Hippocampal formation (tissue), 2 donors: ENCODE measurements around the gene GAS5.

ENCODE experiments used
- DNase-seq, 2 donors: peaks; one replicate each; lab custom pipeline; 2025; lab: John Stamatoyannopoulos, UW

The GAS5 gene

DNA sequence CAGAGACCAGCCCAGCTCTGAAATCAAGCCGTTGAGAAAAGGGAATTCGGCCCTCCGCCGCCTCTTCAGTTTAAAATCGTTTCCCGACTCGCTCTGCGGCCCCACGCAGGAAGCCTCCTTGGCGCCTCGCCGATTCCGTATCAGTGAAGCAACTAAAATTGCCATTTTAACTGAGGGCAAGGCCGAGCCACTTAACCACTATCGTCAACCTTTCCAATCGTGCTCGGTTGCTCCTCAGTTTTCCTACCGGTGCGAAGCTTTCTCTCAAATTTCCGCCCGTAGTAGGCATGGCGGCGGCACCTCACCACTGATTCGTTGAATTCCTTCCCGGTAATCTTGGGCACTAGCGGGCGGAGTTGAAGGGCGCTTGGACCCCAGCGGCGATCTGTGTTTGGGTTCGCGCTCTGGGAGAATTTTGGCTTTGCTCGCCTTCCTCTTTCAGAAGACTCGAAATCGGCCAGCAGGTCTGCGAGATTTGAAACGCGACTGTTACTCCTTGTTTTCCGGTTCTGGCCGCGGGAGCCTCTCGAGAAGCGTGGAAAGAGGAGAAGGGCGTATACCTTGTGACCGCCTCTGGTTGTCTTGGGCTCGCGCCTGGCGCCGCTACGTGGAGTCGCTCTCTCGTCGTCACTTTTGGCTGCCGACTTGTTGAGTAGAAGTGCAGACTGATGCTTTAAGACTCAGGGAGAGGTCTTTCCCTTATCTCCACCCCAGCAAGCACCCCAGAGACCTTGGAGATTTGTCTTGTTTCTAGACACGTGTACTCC is 43.3 kb downstream of the GAS5 start, which contains the start of the genes CENPL and DARS2:
Gene CENPL (minus strand): TSS at position 569 of the 767 bp plus-strand sequence. CDS start 13,584 bp downstream, outside the sequence.
Gene DARS2 (plus strand): TSS at position 359 of the 767 bp plus-strand sequence. CDS start 557 bp downstream, outside the sequence.
- peak; percentile 95 to 99 for DNase-seq

DNA sequence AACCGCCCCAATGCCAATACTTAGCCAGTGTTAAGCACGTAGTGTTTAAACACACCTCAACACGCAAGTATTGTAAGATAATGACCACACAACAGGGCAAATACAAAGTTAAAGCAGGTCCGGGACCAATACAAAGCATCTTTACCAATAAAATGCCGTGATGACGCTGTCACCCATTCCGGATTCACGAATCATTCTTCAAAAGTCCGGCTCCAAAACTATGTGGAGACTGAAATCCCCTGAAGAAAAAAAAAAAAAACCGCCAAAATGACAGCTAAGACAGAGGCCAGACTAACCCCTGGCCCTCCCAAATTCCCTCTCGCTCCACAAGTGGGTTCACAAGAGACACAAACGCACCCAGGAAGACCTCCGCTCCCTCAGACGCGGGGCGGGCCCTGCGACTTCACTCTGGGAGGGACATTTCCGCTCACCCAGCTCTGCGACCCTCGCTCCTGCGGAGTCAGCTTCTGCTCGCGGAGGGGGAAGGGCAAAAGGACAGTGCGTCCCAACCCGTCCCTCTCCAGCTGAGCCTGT is 43.9 kb downstream of the GAS5 start:
- DNase-seq, result no peak

DNA sequence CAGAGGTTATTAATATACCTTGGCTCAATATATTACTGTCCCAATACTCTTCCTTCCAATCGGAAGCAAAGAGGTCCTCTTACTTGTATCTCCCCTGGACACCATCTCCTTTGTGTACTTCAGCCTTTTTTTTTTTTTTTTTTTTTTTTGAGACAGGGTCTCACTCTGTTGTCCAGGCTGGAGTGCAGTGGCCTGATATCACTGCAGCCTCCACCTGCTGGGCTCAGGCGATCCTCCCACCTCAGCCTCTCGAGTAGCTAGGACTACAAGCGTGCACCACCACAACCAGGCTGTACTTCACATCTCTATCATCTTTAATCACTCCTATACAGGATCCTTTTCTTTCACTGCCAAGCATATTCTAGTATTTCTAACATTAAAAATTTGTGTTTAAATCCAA is 46.1 kb downstream of the GAS5 start:
- DNase-seq, result no peak

DNA sequence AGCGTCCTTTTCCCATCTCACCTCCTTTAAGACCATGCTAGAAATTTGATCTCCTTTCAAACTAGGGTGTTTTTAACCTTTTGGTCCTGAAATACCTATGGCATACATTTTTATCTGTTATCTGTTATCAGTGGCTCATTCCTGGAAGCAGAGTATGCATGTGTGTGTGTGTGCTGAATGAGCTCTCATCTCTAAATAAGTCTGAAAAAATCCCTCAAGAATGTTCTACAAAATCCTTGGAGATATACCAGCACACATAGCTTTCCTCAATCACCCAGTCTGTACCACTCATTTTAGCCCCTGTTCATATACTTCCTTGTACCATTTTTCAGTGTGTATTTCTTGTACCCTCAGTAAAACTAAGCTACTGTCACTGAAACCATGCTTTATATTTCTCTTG is 49.3 kb downstream of the GAS5 start:
- DNase-seq, result no peak
